Testis (tissue), 2 donors: ENCODE data around the gene SNAPC1.

Experiments
- CTCF ChIP-seq, 3 experiments: fragments of 450-650 bp in 2 of 3; fragments of 200-600 bp in 1 of 3; sonication (generic) in 1 of 3; IDR thresholded peaks; one replicate each; pipeline ENCODE4 v1.5.1; 2016 to 2019; ENCODE audit warnings: antibody characterized with exemption in 3 of 3, mild to moderate bottlenecking in 2 of 3, moderate library complexity in 1 of 3
- POLR2A ChIP-seq: fragments of 450-650 bp; IDR thresholded peaks from one replicate; pipeline ENCODE4 v1.6.1; 2017; ENCODE audit warnings: antibody characterized with exemption, mild to moderate bottlenecking, moderate library complexity

DNA sequence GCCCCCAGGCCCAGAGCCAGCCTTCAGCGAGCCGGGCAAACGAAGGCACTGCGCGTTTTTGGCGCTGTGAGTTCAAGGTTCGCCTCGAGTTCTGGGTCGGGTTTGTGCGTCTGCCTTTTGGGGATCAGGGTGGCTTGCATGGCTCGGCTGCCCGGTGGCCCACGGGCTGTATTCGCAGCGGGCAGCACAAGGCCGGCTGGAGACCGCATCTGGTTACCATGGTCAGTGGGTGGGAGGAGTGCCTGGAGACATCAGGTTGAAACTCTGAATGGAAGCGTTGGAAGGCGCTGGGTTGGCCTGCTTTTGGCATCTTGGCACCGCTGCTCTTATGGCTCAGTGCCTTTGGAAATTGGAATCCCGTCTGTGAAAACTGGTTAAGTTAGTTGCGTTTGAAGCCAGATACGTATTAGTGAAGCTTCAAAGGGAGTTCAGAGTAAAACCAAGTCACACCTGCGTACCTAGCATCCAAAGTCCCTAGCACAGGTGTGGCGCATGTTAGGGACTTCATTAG lies 50.9 kb downstream of the SNAPC1 start:
- TF ChIP-seq CTCF (IDR thresholded peaks at IDR 0.05) (no peak), POLR2A (no peak)
